Naive thymus-derived CD4-positive, alpha-beta T cell (primary cell): Measurements from ENCODE around the gene DIPK1A. TPM values are rescaled to one million over a fixed set of nuclear protein-coding genes. Genes with fewer than 3 reads are reported as not detected.

Experiments
- ATAC-seq: fragments of 150-1000 bp; cut with Tn5 transposase; 2 replicates; pipeline ENCODE4 v1.10.0; 2021; ENCODE audit warnings: mild to moderate bottlenecking, moderate library complexity
- CTCF ChIA-PET: fragments of 350-600 bp; sonication (Branson Sonifier 250); formaldehyde crosslinking; loops from one replicate; lab custom pipeline; 2021; ENCODE audit warnings: antibody characterized with exemption; lab: Charles Lee
- POLR2A ChIA-PET: fragments of 350-600 bp; sonication (Branson Sonifier 250); formaldehyde crosslinking; loops from one replicate; lab custom pipeline; 2021; ENCODE audit warnings: antibody characterized with exemption, inconsistent platforms; lab: Charles Lee
- DNase-seq, 9 donors: peaks; one replicate each; pipeline versions ENCODE4 v3.0.0 to v3.0.0-alpha.2; 2020 to 2022; ENCODE audit warnings: mixed read lengths in 1 of 9
- H3K27ac ChIP-seq: one replicate; pipeline ENCODE4 v1.7.0; 2013; ENCODE audit warnings: mild to moderate bottlenecking, low read depth, low read length, moderate library complexity
- H3K27me3 ChIP-seq, 2 donors: one replicate each; pipeline ENCODE4 v1.7.0; 2013; ENCODE audit warnings: low read length in 2 of 2, mild to moderate bottlenecking in 2 of 2, moderate library complexity in 2 of 2; ENCODE audit not compliant: control insufficient read depth in 2 of 2, insufficient read depth in 2 of 2
- H3K36me3 ChIP-seq, 3 experiments: 1 replicate in 2 of 3; 2 replicates in 1 of 3; pipeline ENCODE4 v1.7.0; 2013; ENCODE audit warnings: low read length in 3 of 3, mild to moderate bottlenecking in 3 of 3, moderate library complexity in 1 of 3; ENCODE audit not compliant: insufficient read depth in 3 of 3, control insufficient read depth in 2 of 3
- H3K4me1 ChIP-seq, 2 donors: one replicate each; pipeline ENCODE4 v1.7.0; 2013; ENCODE audit warnings: low read length in 2 of 2, mild to moderate bottlenecking in 2 of 2, moderate library complexity in 1 of 2; ENCODE audit not compliant: control insufficient read depth in 2 of 2, insufficient read depth in 2 of 2
- H3K4me3 ChIP-seq: 2 replicates; pipeline ENCODE4 v1.7.0; 2013; ENCODE audit warnings: mild to moderate bottlenecking, low read length
- H3K9me3 ChIP-seq, 3 experiments: 1 replicate in 2 of 3; 2 replicates in 1 of 3; pipeline ENCODE4 v1.7.0; 2013; ENCODE audit warnings: low read length in 3 of 3; ENCODE audit not compliant: control insufficient read depth in 2 of 3
- H3K27ac Mint-ChIP-seq, 9 donors: one replicate each; pipeline ENCODE4 v1.8.0; 2020 to 2022; ENCODE audit warnings: mixed read lengths in 9 of 9, mild to moderate bottlenecking in 8 of 9, moderate library complexity in 5 of 9, inconsistent platforms in 2 of 9
- H3K27me3 Mint-ChIP-seq, 5 donors: one replicate each; pipeline ENCODE4 v1.8.0; 2021 to 2022; ENCODE audit warnings: mixed read lengths in 5 of 5, mild to moderate bottlenecking in 1 of 5
- H3K36me3 Mint-ChIP-seq, 5 donors: one replicate each; pipeline ENCODE4 v1.8.0; 2020 to 2022; ENCODE audit warnings: mixed read lengths in 5 of 5, mild to moderate bottlenecking in 3 of 5, inconsistent platforms in 1 of 5
- H3K4me1 Mint-ChIP-seq, 7 donors: one replicate each; pipeline ENCODE4 v1.8.0; 2020 to 2022; ENCODE audit warnings: mixed read lengths in 7 of 7, mild to moderate bottlenecking in 3 of 7, inconsistent platforms in 1 of 7
- H3K4me3 Mint-ChIP-seq, 10 donors: one replicate each; pipeline ENCODE4 v1.8.0; 2020 to 2022; ENCODE audit warnings: mild to moderate bottlenecking in 10 of 10, mixed read lengths in 10 of 10, moderate library complexity in 6 of 10, inconsistent platforms in 2 of 10
- H3K9me3 Mint-ChIP-seq, 11 donors: one replicate each; pipeline ENCODE4 v1.8.0; 2020 to 2022; ENCODE audit warnings: mixed read lengths in 11 of 11, mild to moderate bottlenecking in 4 of 11, inconsistent platforms in 1 of 11, moderate library complexity in 1 of 11
- intact Hi-C, 2 donors: fragments of 100-400 bp; cut with micrococcal nuclease; formaldehyde crosslinking; loops; one replicate each; pipeline ENCODE4 v1.15.1; 2023
- polyA plus RNA-seq, 2 donors: library from polyadenylated mRNA; unstranded; fragments of 300-500 nt; fragmentation: Illumina TruSeq; gene quantifications; one replicate each; pipeline ENCODE4 v1.2.3, GENCODE V29; 2021
- total RNA-seq, 6 experiments: library from RNA in 5 of 6; stranded (reverse) in 5 of 6; gene quantifications; 1 replicate in 5 of 6; 2 replicates in 1 of 6; pipeline ENCODE4 v1.2.3 and lab custom pipeline; 2021 to 2026

DIPK1A gene
- total and polyA plus RNA-seq, 7 experiments from 2014 or later = 9.9 to 21.9 (median 15.2) TPM

GRCh38 chr1:92817137-92817697, 144.0 kb downstream of the DIPK1A start:
- Mint-ChIP-seq H3K9me3 (no peaks in the 10 kb centered on the region), H3K27me3 (peaks cover 0 to 48% (median 9%) of the 10 kb centered on the region in 5 donors), H3K36me3 (no peaks in the 10 kb centered on the region), H3K4me3 (no peak overlapping the region), H3K27ac (no peak overlapping the region), H3K4me1 (no peaks in the 10 kb centered on the region)
- Histone ChIP-seq H3K27ac (no peak overlapping the region), H3K4me1 (no peaks in the 10 kb centered on the region), H3K27me3 (no peaks in the 10 kb centered on the region), H3K9me3 (no peaks in the 10 kb centered on the region), H3K36me3 (no peaks in the 10 kb centered on the region), H3K4me3 (no peak overlapping the region)
- intact Hi-C loops = no loop called here
- ChIA-PET POLR2A (no interaction called here), CTCF (interaction anchor here (0.6 to 4.0 kb wide), 3 partner anchors 42 to 1491 kb away, joined by 3 to 21 read pairs (median 3); no protein-coding TSS in a partner anchor)
- no peak for ATAC-seq
- DNase-seq = no peak

- no peaks in the 10 kb centered on the region for H3K9me3 Mint-ChIP-seq
- H3K9me3 ChIP-seq = no peaks in the 10 kb centered on the region
- no peaks in the 10 kb centered on the region for H3K36me3 Mint-ChIP-seq
- H3K36me3 ChIP-seq = no peaks in the 10 kb centered on the region
- no peak for DNase-seq
- H3K4me3 ChIP-seq = no peak overlapping the region
- H3K27ac ChIP-seq = no peak overlapping the region
- intact Hi-C loops = no loop called here
- no peak overlapping the region for H3K27ac Mint-ChIP-seq
- no peak for ATAC-seq
- H3K4me3 Mint-ChIP-seq = no peak overlapping the region
- ChIA-PET POLR2A (no interaction called here), CTCF (interaction anchor here (0.7 to 4.0 kb wide), 2 partner anchors 68 to 1490 kb away, joined by 3 to 21 read pairs; no protein-coding TSS in a partner anchor)
- no peaks in the 10 kb centered on the region for H3K4me1 Mint-ChIP-seq
- H3K27me3 ChIP-seq = no peaks in the 10 kb centered on the region
- no peaks in the 10 kb centered on the region for H3K4me1 ChIP-seq
- H3K27me3 Mint-ChIP-seq = peaks cover 0 to 52% (median 9%) of the 10 kb centered on the region in 5 donors
Observed at GRCh38 chr1:92816732-92817131, 144.5 kb downstream of the DIPK1A start.

GRCh38 chr1:92808381-92808780, 152.9 kb downstream of the DIPK1A start:
- Mint-ChIP-seq H3K36me3 (no peaks in the 10 kb centered on the region), H3K9me3 (no peaks in the 10 kb centered on the region), H3K27ac (no peak overlapping the region), H3K4me1 (peaks cover 0 to 10% (median 4%) of the 10 kb centered on the region in 7 donors), H3K4me3 (no peak overlapping the region), H3K27me3 (peaks cover 0 to 45% (median 4%) of the 10 kb centered on the region in 5 donors)
- Histone ChIP-seq H3K4me1 (no peaks in the 10 kb centered on the region), H3K9me3 (no peaks in the 10 kb centered on the region), H3K27ac (no peak overlapping the region), H3K4me3 (no peak overlapping the region), H3K36me3 (no peaks in the 10 kb centered on the region), H3K27me3 (no peaks in the 10 kb centered on the region)
- intact Hi-C loops = no loop called here
- ChIA-PET CTCF (interaction anchor here (0.6 kb wide), 1 partner anchor 10 kb away, joined by 8 read pairs; no protein-coding TSS in a partner anchor), POLR2A (no interaction called here)
- DNase-seq (no peak), ATAC-seq (no peak)

GRCh38 chr1:92805216-92805615, 156.0 kb downstream of the DIPK1A start:
- Mint-ChIP-seq H3K36me3 (peaks cover 0 to 7% (median 0%) of the 10 kb centered on the region in 5 donors), H3K4me1 (peaks cover 0 to 10% (median 4%) of the 10 kb centered on the region in 7 donors), H3K27ac (no peak overlapping the region), H3K27me3 (peaks cover 0 to 26% (median 4%) of the 10 kb centered on the region in 5 donors), H3K4me3 (no peak overlapping the region), H3K9me3 (no peaks in the 10 kb centered on the region)
- no peaks in the 10 kb centered on the region for H3K27me3 ChIP-seq
- ChIA-PET POLR2A (interaction anchor here (0.7 kb wide), 1 partner anchor 11 kb away, joined by 3 read pairs; no protein-coding TSS in a partner anchor), CTCF (no interaction called here)
- H3K4me1 ChIP-seq = no peaks in the 10 kb centered on the region
- DNase-seq (no peak), ATAC-seq (no peak)
- H3K9me3 ChIP-seq = no peaks in the 10 kb centered on the region
- H3K4me3 ChIP-seq = no peak overlapping the region
- no peaks in the 10 kb centered on the region for H3K36me3 ChIP-seq
- intact Hi-C loops = no loop called here
- H3K27ac ChIP-seq = no peak overlapping the region

- POLR2A ChIA-PET = interaction anchor here (0.5 to 0.7 kb wide), 2 partner anchors 11 to 16 kb away, joined by 3 to 4 read pairs; no protein-coding TSS in a partner anchor
- intact Hi-C loops = no loop called here
- peak in 3 of 9 donors; percentile 10 to 18 (median 13) for DNase-seq
Observed at GRCh38 chr1:92804721-92805201, 156.5 kb downstream of the DIPK1A start.

GRCh38 chr1:92803140-92803887, 157.9 kb downstream of the DIPK1A start:
- H3K9me3 Mint-ChIP-seq = no peaks in the 10 kb centered on the region
- POLR2A ChIA-PET = no interaction called here
- no peak for DNase-seq
- no peak overlapping the region for H3K4me3 Mint-ChIP-seq
- Histone ChIP-seq H3K4me3 (no peak overlapping the region), H3K36me3 (no peaks in the 10 kb centered on the region), H3K27me3 (no peaks in the 10 kb centered on the region), H3K9me3 (no peaks in the 10 kb centered on the region), H3K4me1 (no peaks in the 10 kb centered on the region), H3K27ac (no peak overlapping the region)
- peaks cover 0 to 21% (median 4%) of the 10 kb centered on the region in 5 donors for H3K27me3 Mint-ChIP-seq
- H3K4me1 Mint-ChIP-seq = peaks cover 0 to 10% (median 4%) of the 10 kb centered on the region in 7 donors
- H3K27ac Mint-ChIP-seq = no peak overlapping the region
- no peak for ATAC-seq
- intact Hi-C loops = no loop called here
- peaks cover 0 to 7% (median 0%) of the 10 kb centered on the region in 5 donors for H3K36me3 Mint-ChIP-seq
- CTCF ChIA-PET = no interaction called here

More at GRCh38 chr1:92804721-92805201, 156.5 kb downstream of the DIPK1A start:
- Mint-ChIP-seq H3K4me3 (peak overlapping the region in 1 of 10 donors; percentile 11), H3K4me1 (peaks cover 0 to 10% (median 4%) of the 10 kb centered on the region in 7 donors), H3K27me3 (peaks cover 0 to 26% (median 4%) of the 10 kb centered on the region in 5 donors), H3K9me3 (no peaks in the 10 kb centered on the region), H3K27ac (no peak overlapping the region), H3K36me3 (peaks cover 0 to 7% (median 0%) of the 10 kb centered on the region in 5 donors)
- CTCF ChIA-PET = no interaction called here
- H3K27me3 ChIP-seq = no peaks in the 10 kb centered on the region
- no peaks in the 10 kb centered on the region for H3K4me1 ChIP-seq
- peak; percentile 84 for ATAC-seq
- no peak overlapping the region for H3K27ac ChIP-seq
- no peaks in the 10 kb centered on the region for H3K36me3 ChIP-seq
- H3K4me3 ChIP-seq = no peak overlapping the region
- no peaks in the 10 kb centered on the region for H3K9me3 ChIP-seq
